Gastroesophageal sphincter (tissue), 3 donors: Measurements from ENCODE around the gene HOXA6.

ENCODE experiments used
- CTCF ChIP-seq, 4 experiments: fragments of 200-600 bp in 2 of 4; fragments of 450-650 bp in 2 of 4; sonication (generic) in 1 of 4; IDR thresholded peaks; one replicate each; pipeline ENCODE4 v1.5.1; 2017 to 2019; ENCODE audit warnings: antibody characterized with exemption in 4 of 4, mild to moderate bottlenecking in 2 of 4, moderate library complexity in 2 of 4
- EP300 ChIP-seq: sonication (generic); formaldehyde crosslinking; IDR thresholded peaks from one replicate; pipeline ENCODE4 v1.6.1; 2017; ENCODE audit warnings: antibody characterized with exemption, mild to moderate bottlenecking

GRCh38 chr7:27148756-27149641, 1.4 kb upstream of the HOXA6 start:
- TF ChIP-seq CTCF (IDR thresholded peaks at IDR 0.05) (no peak), EP300 (no peak)
